ENCODE measurements around the gene GPC2.
"Not testable (repeated sequence)": the region's sequence is repeated elsewhere in the genome, so short reads cannot be mapped to it uniquely, and the experiment has no call there.

Gene GPC2

DNA sequence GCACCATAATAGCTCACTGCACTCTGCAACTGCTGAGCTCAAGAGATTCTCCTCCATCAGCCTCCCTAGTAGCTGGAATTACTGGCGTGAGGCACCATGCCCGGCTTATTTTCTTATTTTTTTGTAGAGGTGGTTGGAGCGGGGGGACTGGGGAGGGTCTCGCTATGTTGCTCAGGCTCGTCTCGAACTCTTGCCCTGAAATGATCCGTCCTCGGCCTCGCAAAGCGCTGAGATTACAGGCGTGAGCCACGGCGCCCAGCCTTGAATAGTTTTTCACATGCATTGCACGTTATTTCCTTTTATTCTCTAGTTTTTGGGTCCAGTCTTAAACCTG is 29.0 kb downstream of the GPC2 start:
- DNase-seq: no peak

DNA sequence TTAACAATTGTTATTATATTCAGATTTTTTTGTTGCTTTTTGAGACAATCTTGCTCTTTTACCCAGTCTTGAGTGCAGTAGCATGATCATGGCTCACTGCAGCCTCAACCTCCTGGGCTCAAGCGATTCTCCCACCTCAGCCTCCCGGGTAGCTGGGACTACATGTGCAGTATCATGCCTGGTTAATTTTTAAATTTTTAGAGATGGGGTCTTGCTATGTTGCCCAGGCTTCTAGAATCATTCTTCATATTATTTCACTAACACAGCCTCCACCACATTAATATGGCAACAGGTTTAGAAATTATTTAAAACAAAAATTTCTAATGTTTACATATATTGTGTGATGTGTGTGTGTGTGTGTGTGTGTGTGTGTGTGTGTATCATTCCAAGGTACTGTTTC is 29.9 kb downstream of the GPC2 start:
- no peak for DNase-seq

DNA sequence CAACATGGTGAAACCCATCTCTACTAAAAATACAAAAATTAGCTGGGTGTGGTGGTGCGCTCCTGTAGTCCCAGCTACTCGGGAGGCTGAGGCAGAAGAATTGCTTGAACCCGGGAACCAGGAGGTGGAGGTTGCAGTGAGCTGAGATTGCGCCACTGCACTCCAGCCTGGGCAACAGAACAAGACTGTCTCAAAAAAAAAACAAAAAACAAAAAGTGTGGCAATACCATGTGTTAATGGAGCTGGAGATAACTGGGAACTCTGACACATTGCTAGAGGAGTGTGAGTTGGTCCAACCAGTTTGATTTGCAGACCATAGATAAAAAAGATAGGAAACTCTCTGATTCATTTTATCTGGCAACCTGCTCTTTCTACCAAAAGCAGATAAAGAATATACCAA is 30.8 kb downstream of the GPC2 start:
- not testable (repeated sequence) for DNase-seq

DNA sequence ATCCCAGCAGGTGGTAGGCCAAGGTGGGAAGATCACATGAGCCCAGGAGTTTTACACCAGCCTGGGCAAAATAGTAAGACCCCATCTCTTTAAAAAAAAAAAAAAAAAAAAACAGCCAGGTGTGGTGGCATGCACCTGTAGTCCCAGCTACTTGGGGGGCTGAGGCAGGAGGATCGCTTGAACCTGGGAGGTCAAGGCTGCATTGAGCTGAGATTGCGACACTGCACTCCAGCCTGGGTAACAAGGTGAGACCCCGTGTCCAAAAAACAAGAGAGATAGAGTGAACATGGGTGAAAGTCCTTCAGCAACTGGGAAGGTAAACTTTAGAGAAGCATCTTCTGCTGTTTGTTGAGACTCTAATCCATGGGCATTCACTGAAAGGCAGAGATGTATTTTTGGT is 34.7 kb downstream of the GPC2 start:
- no peak for DNase-seq

DNA sequence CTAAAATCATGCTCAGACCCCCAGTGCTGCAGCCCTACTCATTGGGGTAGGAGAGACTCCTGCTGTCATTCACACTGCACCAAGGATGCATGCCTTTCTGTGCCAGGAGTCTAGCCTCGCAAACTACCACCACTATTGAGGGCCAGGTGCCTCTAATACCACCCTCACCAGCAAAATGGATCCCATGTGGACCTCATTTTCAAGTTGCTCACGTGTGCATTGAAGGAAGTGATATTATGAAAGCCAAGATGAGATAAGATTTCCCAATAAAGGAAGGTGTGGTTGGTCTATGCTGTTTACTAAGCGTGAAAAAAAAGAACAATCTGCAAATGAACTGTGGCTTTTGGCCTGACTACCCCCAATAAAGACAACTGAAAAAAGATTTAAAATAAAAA is 35.6 kb downstream of the GPC2 start:
- DNase-seq: no peak

DNA sequence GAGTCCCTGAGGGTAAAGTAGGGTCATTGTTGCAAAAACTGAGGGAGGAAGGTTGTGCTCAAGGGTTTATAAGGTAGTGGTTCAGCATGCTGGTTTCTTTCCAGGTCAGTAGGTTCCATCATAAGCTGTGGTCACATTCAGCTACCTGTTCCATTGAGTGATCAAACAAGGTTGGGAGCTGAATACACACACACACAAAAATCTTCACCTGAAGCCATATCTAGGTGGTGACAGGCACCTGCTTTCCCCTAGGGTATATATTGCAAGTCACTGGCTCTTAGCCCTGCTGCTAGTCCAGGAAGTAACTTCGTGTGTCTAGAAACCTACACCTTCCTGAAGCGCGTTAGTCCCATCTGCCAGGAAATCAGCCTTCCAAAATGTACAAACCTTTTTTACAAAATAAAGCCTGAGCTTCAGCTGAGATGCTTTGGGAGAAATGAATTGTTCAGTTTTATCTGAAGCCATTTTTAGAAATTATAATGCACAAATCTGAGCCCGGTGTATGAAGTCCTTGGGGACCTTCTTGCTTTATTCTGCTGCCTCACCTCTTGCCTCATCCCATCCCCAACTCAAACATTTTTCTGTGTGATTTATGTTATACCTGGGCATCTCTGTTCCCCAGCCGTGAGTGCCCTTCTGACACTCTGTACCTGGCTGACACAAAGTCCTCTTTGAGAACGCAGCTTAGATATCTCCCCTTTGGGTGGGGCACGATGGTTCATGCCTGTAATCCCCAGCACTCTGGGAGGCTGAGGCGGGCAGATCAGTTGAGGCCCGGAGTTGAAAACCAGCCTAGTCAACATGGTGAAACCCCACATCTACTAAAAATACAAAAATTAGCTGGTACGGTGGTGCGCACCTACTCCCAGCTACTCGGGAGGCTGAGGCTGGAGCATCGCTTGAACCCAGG is 39.1 kb downstream of the GPC2 start:
- DNase-seq: no peak

DNA sequence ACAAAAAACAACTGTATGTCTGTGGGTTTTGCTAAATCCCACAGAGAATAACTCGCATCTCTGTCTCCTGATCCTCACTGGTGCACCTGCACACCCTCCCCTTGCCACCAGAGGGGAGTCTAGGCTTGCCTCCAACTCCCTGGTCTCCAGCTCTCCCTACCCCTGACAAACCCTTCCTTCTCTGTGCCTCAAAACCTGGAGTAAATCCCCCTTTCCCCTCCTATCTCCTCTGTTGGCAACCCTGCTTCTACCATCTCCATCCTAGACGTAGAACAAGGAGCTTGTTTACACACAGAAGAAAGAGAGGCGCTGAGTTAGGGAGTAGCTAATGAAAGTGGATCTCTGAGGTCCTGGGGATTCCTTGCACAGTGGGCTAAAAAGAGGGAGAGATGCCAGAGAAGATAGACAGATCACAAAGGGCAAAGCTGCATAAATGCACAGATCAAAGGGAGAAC is 44.5 kb downstream of the GPC2 start:
- DNase-seq: peak; percentile 66

DNA sequence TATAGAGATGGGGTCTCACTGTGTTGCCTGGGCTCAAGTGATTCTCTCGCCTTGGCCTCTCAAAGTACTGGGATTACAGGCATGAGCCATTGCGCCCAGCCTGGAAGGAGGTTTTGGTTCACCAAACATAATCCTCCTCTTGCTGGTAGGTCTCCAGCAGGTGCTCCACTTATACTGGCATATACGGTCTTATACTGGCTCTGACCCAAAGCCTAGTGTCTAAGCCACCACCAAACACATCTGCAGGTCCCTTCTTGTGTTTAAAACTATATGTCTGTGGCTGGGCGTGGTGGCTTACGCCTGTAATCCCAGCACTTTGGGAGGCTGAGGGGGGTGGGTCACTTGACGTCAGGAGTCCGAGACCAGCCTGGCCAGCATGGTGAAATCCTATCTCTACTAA is 45.1 kb downstream of the GPC2 start:
- DNase-seq: no peak

DNA sequence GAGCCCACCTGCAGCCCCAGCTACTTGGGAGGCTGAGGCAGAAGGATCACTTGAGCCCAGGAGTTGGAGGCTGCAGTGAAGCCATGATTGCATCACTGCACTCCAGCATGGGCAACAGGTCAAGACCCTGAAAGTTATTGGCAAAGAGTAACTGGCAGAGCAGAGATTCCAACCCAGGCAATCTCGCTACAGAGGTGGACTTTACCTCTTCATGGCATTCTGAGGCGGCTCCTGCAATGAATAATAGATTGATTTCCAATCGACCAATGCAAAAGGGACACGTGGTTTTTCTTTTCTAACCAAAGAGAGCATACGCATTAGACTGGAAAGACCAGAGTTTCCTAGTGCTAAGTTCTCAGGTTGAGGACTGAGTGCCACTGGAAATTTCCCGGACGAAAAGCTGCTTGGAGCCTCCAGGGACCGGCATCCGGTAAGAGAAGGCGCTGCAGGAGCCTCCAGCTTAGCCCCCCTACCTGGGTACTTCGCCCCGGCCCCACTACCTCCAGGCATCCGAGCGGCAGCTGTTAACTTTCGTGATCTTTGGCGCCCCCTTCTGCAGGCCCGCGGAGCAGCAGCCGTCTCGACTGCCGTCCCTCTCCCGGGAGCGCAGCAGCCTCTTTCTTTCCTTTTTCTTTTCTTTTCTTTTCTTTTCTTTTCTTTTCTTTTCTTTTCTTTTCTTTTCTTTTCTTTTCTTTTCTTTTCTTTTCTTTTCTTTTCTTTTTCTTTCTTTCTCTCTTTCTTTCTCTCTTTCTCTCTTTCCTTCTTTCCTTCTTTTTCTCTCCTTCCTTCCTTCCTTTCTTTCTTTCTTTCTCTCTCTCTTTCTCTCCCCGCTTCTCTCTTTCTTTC is 46.4 kb downstream of the GPC2 start:
- DNase-seq: peak; percentile 77

DNA sequence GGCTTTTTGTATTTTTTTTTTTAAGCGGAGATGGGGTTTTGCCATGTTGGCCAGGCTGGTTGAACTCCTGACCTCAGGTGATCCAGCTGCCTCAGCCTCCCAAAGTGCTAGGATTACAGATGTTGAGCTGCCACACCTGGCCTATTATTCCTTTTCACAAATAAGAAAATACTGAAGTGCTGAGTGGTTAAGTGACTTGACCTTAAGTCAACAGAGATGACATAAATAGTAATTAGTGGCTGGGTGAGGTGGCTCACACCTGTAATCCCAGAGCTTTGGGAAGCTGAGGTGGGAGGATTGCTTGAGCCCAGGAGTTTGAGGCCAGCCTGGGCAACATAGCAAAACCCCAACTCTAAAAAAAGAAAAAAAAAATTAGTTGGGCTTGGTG is 47.0 kb downstream of the GPC2 start:
- DNase-seq: not testable (repeated sequence)

DNA sequence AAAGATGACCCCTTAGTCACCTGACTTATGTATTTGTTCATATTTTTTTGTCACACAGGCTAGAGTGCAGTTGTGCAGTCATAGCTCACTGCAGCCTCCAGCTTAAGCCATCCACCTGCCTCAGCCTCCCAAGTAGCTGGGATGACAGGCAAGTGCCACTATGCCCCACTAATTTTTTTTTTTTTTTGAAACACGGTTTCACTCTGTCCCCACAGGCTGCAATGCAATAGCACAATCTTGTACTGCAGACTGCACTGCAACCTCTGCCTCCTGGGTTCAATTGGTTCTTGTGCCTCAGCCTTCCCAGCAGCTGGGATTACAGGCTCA is 48.6 kb downstream of the GPC2 start:
- no peak for DNase-seq

DNA sequence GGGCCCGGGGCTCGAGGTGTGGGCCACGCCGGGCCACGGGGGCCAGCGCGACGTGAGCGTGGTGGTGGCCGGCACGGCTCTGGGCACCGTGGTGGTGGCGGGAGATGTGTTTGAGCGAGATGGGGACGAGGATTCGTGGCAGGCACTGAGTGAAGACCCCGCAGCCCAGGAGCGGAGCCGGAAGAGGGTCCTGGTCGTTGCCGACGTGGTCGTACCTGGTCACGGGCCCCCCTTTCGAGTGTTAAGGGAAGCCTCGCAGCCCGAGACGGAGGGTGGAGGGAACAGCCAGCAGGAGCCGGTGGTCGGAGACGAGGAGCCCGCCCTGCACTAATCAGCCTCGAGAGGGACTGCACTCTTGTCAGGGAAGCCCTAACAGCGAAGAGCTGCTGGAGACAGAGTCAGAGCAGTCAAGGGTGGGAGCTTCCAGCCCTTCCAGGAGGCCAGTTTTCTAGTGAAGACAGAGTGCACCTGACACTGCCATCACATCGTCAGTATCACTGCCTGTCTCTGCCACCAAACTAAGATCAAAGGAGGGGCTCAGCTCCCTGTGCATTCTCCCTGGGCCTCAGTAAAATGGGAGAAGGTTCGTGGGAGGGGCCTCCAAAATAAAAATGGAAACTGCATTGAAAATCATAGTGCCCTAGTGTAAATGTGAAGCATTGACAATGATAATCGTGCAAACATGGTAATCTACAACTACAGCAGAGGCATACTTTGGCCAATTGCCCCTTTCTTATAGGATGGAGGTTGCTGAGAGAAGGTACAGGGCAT is 49.1 kb downstream of the GPC2 start:
- DNase-seq: no peak

DNA sequence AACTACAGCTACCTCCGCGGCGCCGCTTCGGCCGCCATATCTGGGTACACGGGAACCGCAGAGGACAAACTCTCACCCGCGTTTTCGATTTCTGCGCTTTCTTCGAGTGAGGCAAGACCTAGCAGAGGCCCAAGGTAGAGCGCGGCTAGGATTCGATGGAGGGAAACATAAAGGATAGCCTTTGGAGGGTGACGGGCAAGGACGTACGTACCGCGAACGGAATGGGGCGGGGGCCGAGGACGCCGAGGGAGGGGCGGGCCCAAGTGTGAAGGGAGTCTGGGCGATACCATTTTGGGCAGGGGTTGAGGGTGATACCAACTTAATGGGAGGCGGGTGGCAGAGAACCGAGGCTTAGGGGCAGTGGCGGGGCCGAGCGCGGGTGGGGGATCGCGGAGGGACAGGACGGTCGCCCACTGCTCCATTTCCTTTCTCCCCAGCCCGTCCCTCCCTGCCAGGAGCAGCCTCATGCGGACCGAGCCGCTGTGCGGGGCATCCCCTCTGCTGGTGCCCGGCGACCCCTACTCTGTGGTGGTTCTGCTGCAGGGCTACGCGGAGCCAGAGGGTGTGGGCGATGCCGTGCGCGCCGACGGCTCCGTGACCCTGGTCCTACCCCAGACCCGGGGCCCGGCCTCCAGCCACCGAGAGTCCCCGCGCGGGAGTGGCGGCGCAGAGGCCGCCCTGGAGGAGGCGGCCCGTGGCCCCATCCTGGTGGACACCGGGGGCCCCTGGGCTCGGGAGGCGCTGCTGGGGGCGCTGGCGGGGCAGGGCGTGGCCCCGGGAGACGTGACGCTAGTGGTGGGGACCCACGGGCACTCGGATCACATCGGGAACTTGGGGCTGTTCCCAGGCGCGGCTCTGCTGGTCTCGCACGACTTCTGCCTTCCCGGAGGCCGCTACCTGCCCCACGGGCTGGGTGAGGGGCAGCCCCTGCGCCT is 50.0 kb downstream of the GPC2 start, which contains the start of gene MBLAC1:
Gene MBLAC1, plus strand, starts transcription at position 37 of the 935 bp plus-strand sequence. Its CDS starts 429 bp downstream, at position 466.
- peak; percentile 89 for DNase-seq

DNA sequence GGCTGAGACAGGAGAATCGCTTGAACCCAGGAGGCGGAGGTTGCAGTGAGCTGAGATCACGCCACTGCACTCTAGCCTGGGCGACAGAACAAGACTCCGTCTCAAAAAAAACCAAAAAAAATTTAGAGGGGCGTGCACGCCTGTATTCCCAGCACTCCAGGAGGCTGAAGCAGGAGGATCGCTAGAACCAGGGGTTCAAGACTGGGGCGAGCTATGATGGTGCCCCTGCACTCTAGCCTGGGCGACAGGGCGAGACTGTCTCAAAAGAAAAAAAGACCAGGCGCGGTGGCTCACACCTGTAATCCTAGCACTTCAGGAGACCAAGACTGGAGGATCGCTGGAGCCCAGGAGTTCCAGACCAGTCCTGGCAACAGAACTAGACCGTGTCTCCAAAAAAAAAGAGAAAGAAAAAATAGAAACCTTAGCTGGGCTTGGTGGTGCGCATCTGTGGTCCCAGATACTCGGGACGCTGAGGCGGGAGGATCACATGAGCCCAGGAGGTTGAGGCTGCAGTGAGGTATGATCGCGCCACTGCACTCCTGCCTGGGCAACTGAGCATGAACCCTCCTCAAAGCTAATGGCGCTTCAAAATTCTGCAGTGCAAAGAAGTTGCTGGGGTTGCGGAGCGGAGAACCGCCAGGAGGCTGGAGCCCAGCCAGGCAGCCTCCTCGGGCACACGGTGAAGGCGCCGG is 50.8 kb downstream of the GPC2 start:
- no peak for DNase-seq

DNA sequence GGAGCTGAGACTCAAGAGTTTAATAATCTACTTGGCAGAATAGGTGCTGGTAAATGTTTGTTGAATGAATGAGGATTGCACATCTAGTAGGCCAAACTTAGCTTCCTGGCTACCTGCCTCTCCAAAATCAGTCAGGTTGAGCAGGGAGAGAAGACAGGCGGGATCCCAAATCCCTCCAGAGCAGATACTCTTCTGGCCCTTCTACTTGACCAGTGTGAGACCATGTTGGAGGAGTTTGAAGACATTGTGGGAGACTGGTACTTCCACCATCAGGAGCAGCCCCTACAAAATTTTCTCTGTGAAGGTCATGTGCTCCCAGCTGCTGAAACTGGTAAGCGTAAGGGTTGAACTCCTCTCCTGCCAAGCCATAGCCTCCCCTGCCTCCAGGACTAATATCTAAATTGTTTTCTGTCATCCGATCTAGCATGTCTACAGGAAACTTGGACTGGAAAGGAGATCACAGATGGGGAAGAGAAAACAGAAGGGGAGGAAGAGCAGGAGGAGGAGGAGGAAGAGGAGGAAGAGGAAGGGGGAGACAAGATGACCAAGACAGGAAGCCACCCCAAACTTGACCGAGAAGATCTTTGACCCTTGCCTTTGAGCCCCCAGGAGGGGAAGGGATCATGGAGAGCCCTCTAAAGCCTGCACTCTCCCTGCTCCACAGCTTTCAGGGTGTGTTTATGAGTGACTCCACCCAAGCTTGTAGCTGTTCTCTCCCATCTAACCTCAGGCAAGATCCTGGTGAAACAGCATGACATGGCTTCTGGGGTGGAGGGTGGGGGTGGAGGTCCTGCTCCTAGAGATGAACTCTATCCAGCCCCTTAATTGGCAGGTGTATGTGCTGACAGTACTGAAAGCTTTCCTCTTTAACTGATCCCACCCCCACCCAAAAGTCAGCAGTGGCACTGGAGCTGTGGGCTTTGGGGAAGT is 52.6 kb downstream of the GPC2 start:
- DNase-seq: no peak

DNA sequence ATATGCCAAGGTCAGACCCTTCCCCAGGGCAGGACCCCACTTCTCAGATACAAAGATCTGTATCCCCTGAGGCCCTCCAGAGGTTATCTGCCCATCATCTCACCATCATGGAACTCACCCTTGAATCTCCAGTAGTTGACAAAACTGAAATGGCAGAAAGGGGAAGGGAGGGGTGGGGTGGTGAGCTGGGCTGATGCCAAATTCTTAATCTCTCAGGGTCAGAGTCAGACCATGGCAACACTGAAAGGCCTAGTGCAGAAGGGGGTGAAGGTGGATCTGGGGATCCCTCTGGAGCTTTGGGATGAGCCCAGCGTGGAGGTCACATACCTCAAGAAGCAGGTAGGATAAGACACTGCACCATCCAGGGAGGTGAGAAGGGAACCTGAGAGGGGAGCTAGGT is 54.6 kb downstream of the GPC2 start:
- DNase-seq: no peak

DNA sequence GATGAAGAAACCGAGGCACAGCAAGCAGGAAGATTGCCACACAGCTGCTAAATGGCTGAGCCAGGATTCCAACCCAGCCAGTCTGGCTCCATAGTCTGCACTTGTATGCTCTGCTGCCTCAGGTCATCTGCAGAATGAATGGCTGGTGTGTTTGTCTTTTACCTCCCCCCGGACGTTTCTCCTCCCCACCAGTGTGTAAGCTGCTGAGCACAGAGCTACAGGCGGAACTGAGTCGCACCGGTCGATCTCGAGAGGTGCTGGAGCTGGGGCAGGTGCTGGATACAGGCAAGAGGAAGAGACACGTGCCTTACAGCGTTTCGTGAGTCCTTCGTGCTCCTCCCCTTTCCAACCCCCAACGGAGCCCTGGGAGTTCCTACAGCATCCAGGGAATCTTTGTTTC is 55.1 kb downstream of the GPC2 start:
- DNase-seq: peak; percentile 98

DNA sequence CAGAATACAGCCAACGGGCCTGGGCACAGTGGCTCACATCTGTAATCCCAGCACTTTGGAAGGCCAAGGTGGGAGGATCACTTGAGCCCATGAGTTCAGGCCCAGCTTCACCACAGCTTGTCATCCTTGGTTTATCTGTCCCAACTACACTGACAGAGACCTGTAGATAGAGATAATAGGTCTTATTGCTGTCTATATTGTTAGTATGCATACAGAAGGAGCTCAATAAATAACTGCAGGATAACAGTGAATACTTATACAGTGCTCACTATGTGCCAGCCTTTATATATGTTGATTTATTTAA is 56.5 kb downstream of the GPC2 start:
- no peak for DNase-seq

DNA sequence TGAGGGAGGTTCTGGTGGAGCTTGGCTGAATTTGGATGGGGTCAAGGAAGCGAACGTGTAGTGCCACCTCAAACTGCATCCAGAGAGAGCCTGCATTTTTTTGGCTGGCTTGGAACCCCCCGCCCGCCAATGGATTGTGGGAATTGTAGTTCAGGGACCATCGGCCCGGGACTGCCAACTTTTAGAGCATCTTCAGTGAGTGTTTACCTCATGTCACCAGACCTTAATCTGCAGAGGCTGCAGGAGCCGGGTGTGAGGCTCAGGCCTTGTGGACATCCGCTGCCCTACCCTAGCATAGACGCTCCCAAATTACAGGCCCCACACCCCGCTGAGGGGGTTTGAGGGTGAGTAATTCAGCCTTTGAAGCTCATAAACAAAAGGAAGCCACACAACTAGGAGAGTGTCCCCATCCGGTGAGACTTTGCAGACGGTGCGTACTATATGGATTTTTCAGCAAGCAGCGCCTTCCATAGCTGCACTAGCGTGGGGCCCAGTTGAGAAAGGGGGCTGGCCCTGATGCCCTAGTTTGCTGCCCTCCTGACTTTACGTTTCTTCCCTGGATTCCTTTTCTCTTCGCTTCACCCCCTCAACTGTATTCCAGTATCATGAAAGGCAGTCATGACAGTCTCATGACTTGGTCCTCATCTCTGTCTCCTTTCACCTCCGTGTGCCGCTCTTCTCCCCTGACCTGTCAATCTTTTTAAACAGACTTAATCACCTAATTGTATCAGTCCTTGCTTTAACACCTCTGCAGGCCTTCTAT is 57.0 kb downstream of the GPC2 start:
- DNase-seq: peak; percentile 60
